GM18498 (cell line): ENCODE data around the gene HMGCLL1.
A peak's percentile ranks its signal among the peaks of the same experiment; 100 is the strongest.

Experiments used
- ATAC-seq: cut with Tn5 transposase; IDR thresholded peaks from one replicate; pipeline ENCODE4 v1.9.1; 2021; ENCODE audit warnings: mild to moderate bottlenecking, moderate library complexity; ENCODE audit not compliant: unreplicated experiment

The HMGCLL1 gene

DNA sequence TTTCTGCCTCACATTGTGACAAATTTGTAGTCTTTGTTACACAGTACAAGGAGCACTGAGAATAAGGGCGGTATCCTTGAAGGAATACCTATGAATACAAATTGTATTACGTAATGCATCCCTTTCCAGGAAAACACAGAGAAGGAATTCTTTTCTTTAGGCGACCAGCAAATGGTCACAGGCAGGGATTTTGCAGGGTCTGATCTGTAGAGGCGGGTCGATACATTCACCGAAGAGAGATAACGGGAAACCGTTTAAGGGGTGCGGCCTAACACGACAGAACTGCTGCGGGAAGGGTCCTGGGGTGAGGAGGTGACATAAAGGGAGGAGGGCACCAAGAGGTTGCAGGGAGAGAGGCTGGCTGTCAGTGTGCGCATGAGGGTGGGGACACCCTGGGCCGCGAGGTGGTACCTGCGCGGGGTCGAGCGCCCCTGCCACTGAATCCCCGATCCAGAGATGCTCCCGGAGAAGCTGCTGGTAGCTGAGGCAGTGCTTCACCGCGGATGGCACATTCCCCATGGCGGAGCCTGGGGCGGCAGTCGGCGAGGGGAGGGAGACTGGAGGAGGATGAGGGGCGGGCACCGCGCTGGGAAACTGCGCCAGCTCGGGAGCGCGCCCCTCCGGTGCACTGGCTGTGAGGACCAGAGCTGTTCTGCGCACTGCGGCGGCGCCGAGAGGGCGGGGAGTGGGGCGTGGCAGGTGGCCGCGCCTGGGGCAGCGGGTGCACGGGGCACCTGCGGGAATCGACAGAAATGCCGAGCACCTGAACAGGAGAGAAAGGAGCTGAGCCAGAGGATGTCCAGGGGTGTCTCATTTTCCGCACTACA is at the start of gene HMGCLL1:
TSS of gene HMGCLL1 (minus strand) at position 656 of the 827 bp plus-strand sequence. CDS start at position 519, 137 bp downstream.
- no peak for ATAC-seq

DNA sequence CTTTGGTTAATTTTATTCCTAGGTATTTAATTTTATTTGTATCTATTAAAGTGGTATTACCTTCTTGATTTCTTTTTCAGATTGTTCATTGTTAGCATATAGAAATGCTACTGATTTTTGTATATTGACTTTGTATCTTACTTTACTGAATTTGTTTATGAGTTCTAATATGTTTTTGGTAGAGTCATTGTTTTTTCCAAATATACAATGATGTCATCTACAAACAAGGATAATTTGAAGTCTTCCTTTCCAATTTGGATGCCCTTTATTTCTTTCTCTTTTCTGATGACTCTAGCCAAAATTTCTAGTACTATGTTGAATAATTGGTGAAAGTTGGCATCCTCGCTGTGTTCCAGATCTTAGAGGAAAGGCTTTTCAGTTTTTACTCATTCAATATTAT is 43.0 kb upstream of the HMGCLL1 start:
- no peak for ATAC-seq

GRCh38 chr6:55621244-55621643 is 42.3 kb upstream of the HMGCLL1 start:
- ATAC-seq, result no peak

- peak; percentile 81 for ATAC-seq
Observed at GRCh38 chr6:55617272-55617671, 38.3 kb upstream of the HMGCLL1 start.

DNA sequence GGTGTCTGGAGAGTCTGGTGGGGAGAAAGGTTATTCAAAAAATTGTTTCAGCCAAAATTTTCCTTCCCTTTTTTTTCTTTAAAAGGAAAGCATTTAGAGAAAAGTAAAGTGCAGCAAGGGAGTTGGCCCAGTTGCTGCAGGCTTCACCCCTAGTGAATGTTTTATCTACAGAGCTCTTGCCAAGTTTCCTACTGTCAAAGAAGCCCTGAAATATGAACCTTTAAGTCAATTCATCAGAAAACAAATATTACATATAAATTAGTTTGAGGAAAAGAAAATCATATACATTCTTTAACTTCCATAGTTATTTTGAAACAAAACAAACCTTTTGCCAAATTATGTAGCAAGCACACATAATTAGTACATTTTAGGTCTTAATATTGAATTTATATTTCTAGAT is 25.0 kb upstream of the HMGCLL1 start:
- no peak for ATAC-seq

DNA sequence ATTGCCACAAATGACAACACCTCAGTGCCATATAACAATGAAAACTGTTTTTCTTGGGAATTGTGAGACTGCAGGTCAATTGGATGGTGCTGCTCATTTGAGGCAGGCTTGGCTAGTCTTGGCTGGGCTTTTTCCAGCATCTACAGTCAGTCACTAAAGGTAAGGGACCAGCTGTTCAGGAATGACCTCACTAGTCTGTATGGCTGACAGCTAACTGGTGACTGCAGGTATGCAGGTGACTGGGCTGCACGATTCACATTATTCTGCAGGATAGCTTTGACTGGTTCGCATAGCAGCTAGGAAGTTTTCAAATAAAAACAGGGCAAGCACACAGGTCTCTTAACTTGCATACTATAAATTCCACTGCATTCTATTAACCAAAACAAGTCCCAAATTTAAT is 22.1 kb upstream of the HMGCLL1 start:
- no peak for ATAC-seq

- ATAC-seq, result no peak
Observed at GRCh38 chr6:55594442-55594841, 15.4 kb upstream of the HMGCLL1 start.

DNA sequence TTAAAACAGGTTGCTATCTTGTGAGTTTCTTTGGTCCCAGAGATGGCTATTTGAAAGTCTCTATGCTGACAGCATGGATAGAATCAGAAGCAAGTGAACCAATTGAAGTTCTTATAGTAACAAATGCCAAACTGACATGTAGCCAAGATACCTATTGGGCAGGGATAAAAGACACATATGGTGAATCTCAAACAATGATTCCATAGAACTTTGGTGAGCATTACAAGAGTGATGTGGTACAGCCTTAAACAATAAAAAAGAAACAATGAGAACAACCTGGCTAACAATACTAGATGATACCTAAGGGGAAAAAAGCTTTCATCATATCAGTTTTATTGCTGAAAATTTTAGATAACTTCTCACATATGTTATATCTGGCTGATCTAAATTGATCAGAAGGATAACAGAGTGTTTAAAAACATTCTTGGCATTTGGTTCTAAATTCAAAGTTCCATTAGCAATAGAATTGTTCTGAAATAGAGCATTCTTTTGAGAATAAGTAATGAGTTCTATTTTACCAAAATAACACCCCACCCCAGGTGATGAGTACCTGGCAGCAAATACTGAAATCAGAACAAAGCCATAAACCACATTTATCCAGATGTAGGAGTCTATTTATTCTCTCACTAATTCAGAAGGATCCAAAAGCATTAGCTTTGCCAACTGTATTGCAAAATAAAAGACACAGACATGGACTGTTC is 5.8 kb upstream of the HMGCLL1 start:
- ATAC-seq, result no peak

DNA sequence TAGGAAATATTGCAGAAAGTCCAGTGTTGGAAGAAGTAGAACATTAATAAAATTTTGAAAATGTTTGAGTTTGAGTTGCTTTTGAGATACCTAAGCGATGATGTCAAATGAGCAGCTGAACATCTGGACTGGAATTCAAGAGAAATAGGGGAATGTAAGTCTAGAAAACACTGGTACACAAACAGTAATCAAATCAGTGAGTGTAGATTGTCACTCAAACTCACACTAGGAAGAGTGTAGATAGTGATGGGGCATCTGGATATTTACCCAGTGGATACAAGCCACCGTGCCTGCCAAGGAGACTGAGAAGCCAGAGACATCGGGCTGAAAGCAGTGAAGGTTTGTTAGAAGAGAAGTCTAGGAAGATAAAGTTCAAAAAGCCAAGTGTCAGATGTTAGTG is 2.2 kb downstream of the HMGCLL1 start:
- ATAC-seq, result no peak

DNA sequence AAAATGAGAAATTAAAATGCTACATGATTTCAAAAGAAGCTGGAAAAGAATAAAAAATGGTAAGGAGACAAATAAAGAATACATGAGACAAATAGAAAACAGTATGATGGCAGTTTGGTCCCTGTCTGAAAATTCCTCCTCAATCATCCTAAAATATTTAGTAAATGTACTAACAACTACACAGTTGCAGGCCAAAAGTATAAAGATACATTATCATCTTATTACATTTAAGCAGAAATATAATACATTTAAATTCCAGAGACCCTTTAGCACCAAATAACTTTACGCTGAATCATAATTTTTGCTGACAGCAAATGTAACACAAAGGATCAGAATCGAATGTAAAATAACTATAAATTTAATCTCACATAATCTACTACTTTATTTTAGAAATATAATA is 4.4 kb downstream of the HMGCLL1 start:
- ATAC-seq, result no peak

DNA sequence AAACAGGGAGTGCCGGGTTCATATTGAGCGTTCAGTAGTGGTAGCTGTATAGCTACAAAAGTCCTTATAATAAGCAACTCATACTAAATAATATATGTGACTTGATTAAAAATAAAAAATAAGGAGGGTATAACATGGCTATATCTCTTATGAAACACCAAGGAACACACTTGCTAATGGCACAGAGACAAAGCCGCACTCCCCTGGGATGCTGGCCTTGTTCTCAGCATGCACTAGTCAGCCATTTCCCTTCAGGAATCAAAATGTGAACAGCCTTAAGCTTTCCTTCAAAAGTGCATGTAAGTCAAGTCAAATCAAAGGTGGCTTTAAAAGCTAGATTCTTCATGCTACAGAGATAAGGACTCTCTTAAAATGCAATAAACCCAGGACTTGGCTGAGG is 9.4 kb downstream of the HMGCLL1 start:
- no peak for ATAC-seq

GRCh38 chr6:55568808-55569439 is 10.1 kb downstream of the HMGCLL1 start:
- ATAC-seq, result no peak

DNA sequence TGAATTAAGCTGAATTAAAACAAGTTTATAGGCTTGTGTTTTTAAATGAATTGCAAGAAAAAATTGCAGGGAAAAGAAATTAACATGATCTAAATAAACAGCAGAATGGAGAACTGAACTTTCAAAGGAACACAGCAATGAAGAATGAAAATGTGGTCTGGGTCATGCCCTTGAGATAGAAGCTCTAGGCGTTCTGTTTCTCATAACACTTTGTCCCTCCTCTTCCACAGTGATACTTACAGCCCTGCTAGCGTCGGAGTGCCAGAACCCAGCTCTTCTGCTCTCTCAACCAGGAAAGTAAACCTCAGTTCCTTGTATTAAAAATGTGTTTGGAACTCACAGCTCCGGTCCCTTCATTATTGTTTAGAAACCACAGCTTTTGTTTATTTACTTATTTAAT is 11.4 kb downstream of the HMGCLL1 start:
- no peak for ATAC-seq

GRCh38 chr6:55566036-55566710 is 12.8 kb downstream of the HMGCLL1 start:
- no peak for ATAC-seq

- ATAC-seq, result no peak
Observed at GRCh38 chr6:55562318-55562717, 16.7 kb downstream of the HMGCLL1 start.

- ATAC-seq, result no peak
Observed at GRCh38 chr6:55560290-55560885, 18.6 kb downstream of the HMGCLL1 start.

- no peak for ATAC-seq
Observed at GRCh38 chr6:55557146-55557545, 21.8 kb downstream of the HMGCLL1 start.

DNA sequence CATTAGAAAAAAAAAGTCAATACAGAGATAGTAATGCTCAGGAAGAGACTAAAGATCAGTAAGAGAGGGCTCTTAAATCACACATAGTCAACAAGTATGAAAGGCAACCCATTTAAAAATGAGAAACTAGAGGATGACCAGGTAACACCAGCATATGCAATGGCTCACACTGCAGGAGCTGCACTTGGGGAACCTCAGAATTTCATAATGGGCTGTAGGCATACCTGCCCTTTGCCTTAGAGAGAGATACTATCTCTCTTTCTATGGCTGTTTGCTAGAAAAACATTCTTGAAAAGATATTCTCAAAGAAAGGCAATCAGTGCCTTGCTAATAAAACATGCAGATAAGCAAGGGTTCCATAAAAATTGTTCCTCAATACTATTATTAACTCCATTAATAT is 33.2 kb downstream of the HMGCLL1 start:
- ATAC-seq, result no peak

DNA sequence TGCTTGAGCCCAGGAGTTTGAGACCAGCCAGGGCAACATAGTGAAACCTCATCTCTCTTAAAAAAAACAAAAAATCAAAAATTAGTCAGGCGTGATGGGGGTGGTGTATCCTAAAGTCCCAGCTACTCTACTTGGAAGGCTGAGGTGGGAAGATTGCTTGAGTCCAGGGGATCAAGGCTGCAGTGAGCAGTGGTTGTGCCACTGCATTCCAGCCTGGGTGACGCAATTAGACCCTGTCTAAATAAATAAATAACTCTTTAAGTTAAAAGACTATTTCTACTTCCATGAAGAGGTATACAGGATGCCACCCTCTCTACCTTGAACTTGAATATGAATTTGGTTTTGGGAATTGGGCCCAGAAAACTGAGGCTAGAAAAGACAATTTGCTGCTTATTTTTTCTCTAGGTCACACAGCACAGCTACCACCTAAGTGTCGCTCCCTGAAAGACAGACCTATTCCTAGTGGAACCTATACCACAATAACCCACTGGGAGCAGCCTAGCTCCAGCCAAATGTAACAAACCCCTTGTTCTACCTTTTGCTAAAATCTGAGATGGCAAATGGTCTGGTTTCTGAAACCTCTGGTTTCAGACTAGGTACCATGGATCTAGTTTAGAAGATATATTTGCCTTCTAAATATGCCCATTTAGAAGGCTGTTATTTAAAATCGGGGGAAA is 35.2 kb downstream of the HMGCLL1 start:
- ATAC-seq, result no peak

- ATAC-seq, result no peak
Observed at GRCh38 chr6:55541024-55541423, 38.0 kb downstream of the HMGCLL1 start.
